ENCODE measurements around the gene BTBD9.

The BTBD9 gene

GRCh38 chr6:38512211-38512610, 127.5 kb downstream of the BTBD9 start:
- H3K4ac ChIP-seq (ENCODE audit: low read depth, low read length), result no peak overlapping the region
- no CpG with 5 or more reads among the region's 5 CpGs for WGBS (ENCODE audit: extremely low coverage, insufficient coverage, low lambda C conversion rate)
- no peak overlapping the region for H3K56ac ChIP-seq (ENCODE audit: low read length)
- peaks cover 6% of the 10 kb centered on the region for H3K4me1 ChIP-seq (ENCODE audit: control insufficient read depth, low read depth, low read length)
- no peak overlapping the region for H2BK120ac ChIP-seq (ENCODE audit: low read depth, low read length)
- no peaks in the 10 kb centered on the region for H3K36me3 ChIP-seq (ENCODE audit: control insufficient read depth, insufficient read depth, low read length)
- H3K27me3 ChIP-seq (ENCODE audit: insufficient read depth, low read length, poor library complexity), result no peaks in the 10 kb centered on the region
- no peaks in the 10 kb centered on the region for H3K79me1 ChIP-seq (ENCODE audit: low read length)
- no peaks in the 10 kb centered on the region for H3K79me2 ChIP-seq (ENCODE audit: control insufficient read depth, insufficient read depth, low read length)
- H3K18ac ChIP-seq (ENCODE audit: low read length), result no peak overlapping the region
- H4K8ac ChIP-seq (ENCODE audit: low read depth, low read length), result no peak overlapping the region
- H2BK5ac ChIP-seq (ENCODE audit: low read length), result no peak overlapping the region
- H3K9ac ChIP-seq (ENCODE audit: low read length), result no peak overlapping the region
- no peak overlapping the region for H3K4me3 ChIP-seq (ENCODE audit: low read length)
- H3K27ac ChIP-seq (ENCODE audit: low read depth, low read length), result no peak overlapping the region
- no peak overlapping the region for H2AK5ac ChIP-seq (ENCODE audit: low read length)
- H4K5ac ChIP-seq (ENCODE audit: low read length), result no peak overlapping the region
- H3K23ac ChIP-seq (ENCODE audit: low read length), result no peak overlapping the region
- no peak overlapping the region for H3K4me2 ChIP-seq (ENCODE audit: low read length)
- DNase-seq, result no peak
- H2BK15ac ChIP-seq (replicated peaks; ENCODE audit: low read depth), result no peak overlapping the region

DNA sequence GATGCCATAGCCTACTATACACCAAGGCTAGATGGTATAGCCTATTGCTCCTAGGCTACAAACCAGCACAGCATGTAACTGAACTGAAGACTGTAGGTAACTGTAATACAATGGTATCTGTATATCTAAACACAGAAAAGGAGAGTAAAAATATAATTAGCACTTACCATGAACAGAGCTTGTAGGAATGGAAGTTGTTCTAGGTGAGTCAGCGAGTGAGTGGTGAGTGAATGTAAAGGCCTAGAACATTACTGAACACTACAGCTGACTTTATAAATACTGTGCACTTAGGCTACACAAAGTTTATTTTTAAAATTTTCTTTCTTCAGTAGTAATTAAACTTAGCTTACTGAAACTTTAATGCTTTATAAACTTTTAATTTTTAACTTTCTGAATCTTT, 129.5 kb downstream of the BTBD9 start:
- Histone ChIP-seq H3K36me3 (ENCODE audit: control insufficient read depth, insufficient read depth, low read length) (no peaks in the 10 kb centered on the region), H3K4me3 (ENCODE audit: low read length) (no peak overlapping the region), H2BK120ac (ENCODE audit: low read depth, low read length) (no peak overlapping the region), H3K18ac (ENCODE audit: low read length) (no peak overlapping the region), H3K27me3 (ENCODE audit: insufficient read depth, low read length, poor library complexity) (no peaks in the 10 kb centered on the region), H3K9ac (ENCODE audit: low read length) (no peak overlapping the region), H3K4me2 (ENCODE audit: low read length) (no peak overlapping the region), H3K56ac (ENCODE audit: low read length) (no peak overlapping the region), H4K5ac (ENCODE audit: low read length) (no peak overlapping the region), H3K23ac (ENCODE audit: low read length) (no peak overlapping the region), H2AK5ac (ENCODE audit: low read length) (no peak overlapping the region), H4K8ac (ENCODE audit: low read depth, low read length) (no peak overlapping the region), H3K79me1 (ENCODE audit: low read length) (no peaks in the 10 kb centered on the region), H3K27ac (ENCODE audit: low read depth, low read length) (no peak overlapping the region), H2BK5ac (ENCODE audit: low read length) (peak overlapping the region; percentile 18), H3K4ac (ENCODE audit: low read depth, low read length) (no peak overlapping the region), H3K4me1 (ENCODE audit: control insufficient read depth, low read depth, low read length) (peaks cover 6% of the 10 kb centered on the region), H2BK15ac (replicated peaks; ENCODE audit: low read depth) (no peak overlapping the region), H3K79me2 (ENCODE audit: control insufficient read depth, insufficient read depth, low read length) (no peaks in the 10 kb centered on the region)
- WGBS (ENCODE audit: extremely low coverage, insufficient coverage, low lambda C conversion rate), result no CpG with 5 or more reads among the region's 1 CpG
- DNase-seq, result no peak

- no CpG with 5 or more reads among the region's 1 CpG for WGBS (ENCODE audit: extremely low coverage, insufficient coverage, low lambda C conversion rate)
- Histone ChIP-seq H3K36me3 (ENCODE audit: control insufficient read depth, insufficient read depth, low read length) (no peaks in the 10 kb centered on the region), H4K5ac (ENCODE audit: low read length) (no peak overlapping the region), H4K8ac (ENCODE audit: low read depth, low read length) (no peak overlapping the region), H3K4me1 (ENCODE audit: control insufficient read depth, low read depth, low read length) (peaks cover 6% of the 10 kb centered on the region), H3K9ac (ENCODE audit: low read length) (no peak overlapping the region), H2BK120ac (ENCODE audit: low read depth, low read length) (no peak overlapping the region), H3K4me3 (ENCODE audit: low read length) (no peak overlapping the region), H3K56ac (ENCODE audit: low read length) (no peak overlapping the region), H3K18ac (ENCODE audit: low read length) (no peak overlapping the region), H3K23ac (ENCODE audit: low read length) (no peak overlapping the region), H3K79me2 (ENCODE audit: control insufficient read depth, insufficient read depth, low read length) (no peaks in the 10 kb centered on the region), H3K4ac (ENCODE audit: low read depth, low read length) (no peak overlapping the region), H2BK15ac (replicated peaks; ENCODE audit: low read depth) (no peak overlapping the region), H3K4me2 (ENCODE audit: low read length) (no peak overlapping the region), H2BK5ac (ENCODE audit: low read length) (peak overlapping the region; percentile 18), H3K27me3 (ENCODE audit: insufficient read depth, low read length, poor library complexity) (no peaks in the 10 kb centered on the region), H3K27ac (ENCODE audit: low read depth, low read length) (no peak overlapping the region), H3K79me1 (ENCODE audit: low read length) (no peaks in the 10 kb centered on the region), H2AK5ac (ENCODE audit: low read length) (no peak overlapping the region)
- DNase-seq, result peak; percentile 63
These were observed 130.0 kb downstream of the BTBD9 start for GRCh38 chr6:38509713-38510112.

DNA sequence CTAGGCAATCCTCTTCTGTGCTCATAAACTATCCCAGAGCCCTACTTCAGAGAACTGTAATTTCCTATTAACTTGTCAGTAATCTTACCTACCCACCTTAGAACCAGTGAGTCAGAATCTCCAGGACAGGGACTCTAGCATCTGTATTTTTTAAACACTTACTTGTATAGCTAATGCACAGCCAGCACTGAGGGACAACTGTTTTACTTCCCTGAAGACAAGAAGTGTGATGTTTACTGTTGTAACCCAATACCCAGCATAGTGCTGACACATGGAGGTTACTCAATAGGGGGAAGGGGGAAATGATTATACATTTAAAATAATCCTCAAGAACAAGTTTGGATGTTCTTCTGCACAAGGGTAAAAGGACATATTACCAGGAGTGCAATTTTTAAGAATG, 130.8 kb downstream of the BTBD9 start:
- DNase-seq, result peak; percentile 47
- no peak overlapping the region for H3K4me3 ChIP-seq (ENCODE audit: low read length)

GRCh38 chr6:38508286-38508685, 131.4 kb downstream of the BTBD9 start:
- peaks cover 9% of the 10 kb centered on the region for H3K4me1 ChIP-seq (ENCODE audit: control insufficient read depth, low read depth, low read length)
- no peak overlapping the region for H3K4ac ChIP-seq (ENCODE audit: low read depth, low read length)
- no peak overlapping the region for H3K4me2 ChIP-seq (ENCODE audit: low read length)
- no peak overlapping the region for H3K4me3 ChIP-seq (ENCODE audit: low read length)
- no peak overlapping the region for H3K56ac ChIP-seq (ENCODE audit: low read length)
- no peak overlapping the region for H3K27ac ChIP-seq (ENCODE audit: low read depth, low read length)
- H4K5ac ChIP-seq (ENCODE audit: low read length), result no peak overlapping the region
- DNase-seq, result no peak
- H3K36me3 ChIP-seq (ENCODE audit: control insufficient read depth, insufficient read depth, low read length), result no peaks in the 10 kb centered on the region
- H3K79me1 ChIP-seq (ENCODE audit: low read length), result no peaks in the 10 kb centered on the region
- no peak overlapping the region for H2BK5ac ChIP-seq (ENCODE audit: low read length)
- H4K8ac ChIP-seq (ENCODE audit: low read depth, low read length), result no peak overlapping the region
- H2BK15ac ChIP-seq (replicated peaks; ENCODE audit: low read depth), result no peak overlapping the region
- no CpG with 5 or more reads among the region's 2 CpGs for WGBS (ENCODE audit: extremely low coverage, insufficient coverage, low lambda C conversion rate)
- peak overlapping the region; percentile 1 for H3K18ac ChIP-seq (ENCODE audit: low read length)
- H2AK5ac ChIP-seq (ENCODE audit: low read length), result no peak overlapping the region
- H3K9ac ChIP-seq (ENCODE audit: low read length), result no peak overlapping the region
- H3K23ac ChIP-seq (ENCODE audit: low read length), result no peak overlapping the region
- no peak overlapping the region for H2BK120ac ChIP-seq (ENCODE audit: low read depth, low read length)
- no peaks in the 10 kb centered on the region for H3K27me3 ChIP-seq (ENCODE audit: insufficient read depth, low read length, poor library complexity)
- H3K79me2 ChIP-seq (ENCODE audit: control insufficient read depth, insufficient read depth, low read length), result no peaks in the 10 kb centered on the region

More for the DNA sequence above, 130.8 kb downstream of the BTBD9 start:
- no peak overlapping the region for H3K23ac ChIP-seq (ENCODE audit: low read length)
- no peak overlapping the region for H2BK15ac ChIP-seq (replicated peaks; ENCODE audit: low read depth)
- H3K56ac ChIP-seq (ENCODE audit: low read length), result no peak overlapping the region
- H3K27ac ChIP-seq (ENCODE audit: low read depth, low read length), result no peak overlapping the region
- no peaks in the 10 kb centered on the region for H3K27me3 ChIP-seq (ENCODE audit: insufficient read depth, low read length, poor library complexity)
- H4K8ac ChIP-seq (ENCODE audit: low read depth, low read length), result no peak overlapping the region
- peaks cover 6% of the 10 kb centered on the region for H3K4me1 ChIP-seq (ENCODE audit: control insufficient read depth, low read depth, low read length)
- H3K18ac ChIP-seq (ENCODE audit: low read length), result peak overlapping the region; percentile 1
- H2BK120ac ChIP-seq (ENCODE audit: low read depth, low read length), result no peak overlapping the region
- H3K36me3 ChIP-seq (ENCODE audit: control insufficient read depth, insufficient read depth, low read length), result no peaks in the 10 kb centered on the region
- no peak overlapping the region for H3K4ac ChIP-seq (ENCODE audit: low read depth, low read length)
- H3K4me2 ChIP-seq (ENCODE audit: low read length), result no peak overlapping the region
- no peak overlapping the region for H2AK5ac ChIP-seq (ENCODE audit: low read length)
- H3K79me1 ChIP-seq (ENCODE audit: low read length), result no peaks in the 10 kb centered on the region
- no peak overlapping the region for H3K9ac ChIP-seq (ENCODE audit: low read length)
- H4K5ac ChIP-seq (ENCODE audit: low read length), result no peak overlapping the region
- no peak overlapping the region for H2BK5ac ChIP-seq (ENCODE audit: low read length)
- no peaks in the 10 kb centered on the region for H3K79me2 ChIP-seq (ENCODE audit: control insufficient read depth, insufficient read depth, low read length)

DNA sequence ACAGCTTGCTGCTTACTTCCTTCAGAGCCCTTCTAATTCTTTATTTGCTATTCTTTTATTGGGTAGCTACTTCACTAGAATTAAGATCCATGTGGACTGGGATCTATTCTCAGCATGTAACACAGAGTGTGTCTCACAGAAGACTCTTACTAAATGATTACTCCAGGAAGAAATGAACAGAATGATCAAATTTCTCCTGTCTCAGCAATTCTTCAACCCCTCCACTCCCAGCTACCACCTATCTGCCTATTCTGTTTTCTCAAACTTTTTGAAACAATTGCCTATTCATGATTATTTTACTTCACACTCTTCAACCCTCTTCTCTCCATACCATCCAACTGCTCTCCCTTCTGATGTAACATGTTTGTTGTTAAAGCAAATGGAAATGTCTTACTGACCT, 132.6 kb downstream of the BTBD9 start:
- Histone ChIP-seq H3K56ac (ENCODE audit: low read length) (no peak overlapping the region), H2BK120ac (ENCODE audit: low read depth, low read length) (no peak overlapping the region), H3K23ac (ENCODE audit: low read length) (no peak overlapping the region), H3K79me1 (ENCODE audit: low read length) (no peaks in the 10 kb centered on the region), H3K4ac (ENCODE audit: low read depth, low read length) (no peak overlapping the region), H3K27me3 (ENCODE audit: insufficient read depth, low read length, poor library complexity) (no peaks in the 10 kb centered on the region), H3K4me2 (ENCODE audit: low read length) (no peak overlapping the region), H4K8ac (ENCODE audit: low read depth, low read length) (no peak overlapping the region), H2BK5ac (ENCODE audit: low read length) (no peak overlapping the region), H3K27ac (ENCODE audit: low read depth, low read length) (no peak overlapping the region), H3K9ac (ENCODE audit: low read length) (no peak overlapping the region), H3K4me1 (ENCODE audit: control insufficient read depth, low read depth, low read length) (peaks cover 12% of the 10 kb centered on the region), H3K4me3 (ENCODE audit: low read length) (no peak overlapping the region), H3K79me2 (ENCODE audit: control insufficient read depth, insufficient read depth, low read length) (no peaks in the 10 kb centered on the region), H3K36me3 (ENCODE audit: control insufficient read depth, insufficient read depth, low read length) (no peaks in the 10 kb centered on the region), H3K18ac (ENCODE audit: low read length) (no peak overlapping the region), H4K5ac (ENCODE audit: low read length) (no peak overlapping the region), H2AK5ac (ENCODE audit: low read length) (no peak overlapping the region), H2BK15ac (replicated peaks; ENCODE audit: low read depth) (no peak overlapping the region)
- no peak for DNase-seq
